Measurements from ENCODE around the gene ADGRG3. TPM values are rescaled to one million over a fixed set of nuclear protein-coding genes. Genes with fewer than 3 reads are reported as not detected.

ADGRG3 gene
- total and polyA plus RNA-seq, 2 donors from 2014 or later, result 0.17 to 1.8 TPM

GRCh38 chr16:57667048-57667525 lies 1.0 kb upstream of the ADGRG3 start:
- no peaks in the 10 kb centered on the region for H3K27me3 ChIP-seq (ENCODE audit: control insufficient read depth, insufficient read depth, low read length)
- H3K4me1 ChIP-seq (ENCODE audit: control insufficient read depth in 2 of 3, insufficient read depth in 2 of 3, low read depth in 1 of 3, low read length in 3 of 3), result no peaks in the 10 kb centered on the region
- peaks cover 0 to 28% (median 23%) of the 10 kb centered on the region in 3 donors for H3K36me3 ChIP-seq (ENCODE audit: control insufficient read depth in 2 of 3, insufficient read depth in 3 of 3, low read length in 3 of 3)
- H3K4me3 ChIP-seq (ENCODE audit: low read length in 3 of 3), result no peak overlapping the region
- H3K9me3 ChIP-seq (ENCODE audit: control insufficient read depth in 2 of 3, insufficient read depth in 1 of 3, low read length in 3 of 3), result no peaks in the 10 kb centered on the region
- intact Hi-C loops (cut with DNase I), result no loop called here
- no peak for TF ChIP-seq CTCF (IDR thresholded peaks at IDR 0.05; ENCODE audit: borderline replicate concordance, extremely low read depth, insufficient read depth)
- DNase-seq (no peak), FAIRE-seq (no peak)
- no peak overlapping the region for H3K27ac ChIP-seq (ENCODE audit: low read depth in 2 of 2, low read length in 2 of 2)
- H3K9ac ChIP-seq (ENCODE audit: low read length in 3 of 3), result no peak overlapping the region

- FAIRE-seq (no peak), DNase-seq (peak in 1 of 5 donors; percentile 78)
- Histone ChIP-seq H3K9me3 (ENCODE audit: control insufficient read depth in 2 of 3, insufficient read depth in 1 of 3, low read length in 3 of 3) (no peaks in the 10 kb centered on the region), H3K4me1 (ENCODE audit: control insufficient read depth in 2 of 3, insufficient read depth in 2 of 3, low read depth in 1 of 3, low read length in 3 of 3) (no peaks in the 10 kb centered on the region), H3K27ac (ENCODE audit: low read depth in 2 of 2, low read length in 2 of 2) (no peak overlapping the region), H3K9ac (ENCODE audit: low read length in 3 of 3) (no peak overlapping the region), H3K36me3 (ENCODE audit: control insufficient read depth in 2 of 3, insufficient read depth in 3 of 3, low read length in 3 of 3) (peaks cover 0 to 23% (median 18%) of the 10 kb centered on the region in 3 donors), H3K27me3 (ENCODE audit: control insufficient read depth, insufficient read depth, low read length) (no peaks in the 10 kb centered on the region), H3K4me3 (ENCODE audit: low read length in 3 of 3) (no peak overlapping the region)
- TF ChIP-seq CTCF (IDR thresholded peaks at IDR 0.05; ENCODE audit: borderline replicate concordance, extremely low read depth, insufficient read depth), result no peak
- intact Hi-C loops (cut with DNase I), result no loop called here
These were observed 412 bp upstream of the ADGRG3 start for GRCh38 chr16:57667526-57668262.

GRCh38 chr16:57668630-57669475 lies 747 bp downstream of the ADGRG3 start:
- Histone ChIP-seq H3K27ac (ENCODE audit: low read depth in 2 of 2, low read length in 2 of 2) (no peak overlapping the region), H3K36me3 (ENCODE audit: control insufficient read depth in 2 of 3, insufficient read depth in 3 of 3, low read length in 3 of 3) (peaks cover 0 to 13% (median 11%) of the 10 kb centered on the region in 3 donors), H3K9ac (ENCODE audit: low read length in 3 of 3) (no peak overlapping the region), H3K27me3 (ENCODE audit: control insufficient read depth, insufficient read depth, low read length) (no peaks in the 10 kb centered on the region), H3K9me3 (ENCODE audit: control insufficient read depth in 2 of 3, insufficient read depth in 1 of 3, low read length in 3 of 3) (no peaks in the 10 kb centered on the region), H3K4me1 (ENCODE audit: control insufficient read depth in 2 of 3, insufficient read depth in 2 of 3, low read depth in 1 of 3, low read length in 3 of 3) (no peaks in the 10 kb centered on the region), H3K4me3 (ENCODE audit: low read length in 3 of 3) (no peak overlapping the region)
- FAIRE-seq (no peak), DNase-seq (no peak)
- intact Hi-C loops (cut with DNase I), result no loop called here
- TF ChIP-seq CTCF (IDR thresholded peaks at IDR 0.05; ENCODE audit: borderline replicate concordance, extremely low read depth, insufficient read depth), result no peak

Measured in kidney (tissue), 14 donors.